Right lobe of liver (tissue), 6 donors: Measurements from ENCODE around the gene SUSD2. TPM values are rescaled to one million over a fixed set of nuclear protein-coding genes. Genes with fewer than 3 reads are reported as not detected.
"Not testable (repeated sequence)": the region's sequence is repeated elsewhere in the genome, so short reads cannot be mapped to it uniquely, and the experiment has no call there.

Experiments used
- ATAC-seq, 4 donors: fragments of 200-7000 bp; cut with Tn5 transposase; one replicate each; pipeline ENCODE4 v1.9.1; 2020; ENCODE audit warnings: mild to moderate bottlenecking in 4 of 4, moderate library complexity in 4 of 4
- DNase-seq, 3 donors: peaks; one replicate each; pipeline ENCODE4 v3.0.0-alpha.2; 2020
- H3K27ac ChIP-seq, 3 donors: fragments of 200-600 bp; one replicate each; pipeline ENCODE4 v1.8.0; 2022
- H3K27me3 ChIP-seq, 2 donors: fragments of 200-600 bp; one replicate each; pipeline ENCODE4 v1.8.0; 2022
- H3K36me3 ChIP-seq, 4 donors: fragments of 200-600 bp; sonication (generic) in 1 of 4; one replicate each; pipeline versions ENCODE4 v1.5.1 to v1.8.0; 2017 to 2022; ENCODE audit warnings: control low read depth in 1 of 4
- H3K4me1 ChIP-seq, 4 donors: fragments of 200-600 bp; sonication (generic) in 1 of 4; one replicate each; pipeline versions ENCODE4 v1.5.1 to v1.8.0; 2017 to 2022; ENCODE audit warnings: control low read depth in 1 of 4
- H3K4me3 ChIP-seq, 3 donors: fragments of 200-600 bp; one replicate each; pipeline ENCODE4 v1.8.0; 2022
- H3K9me3 ChIP-seq, 4 donors: fragments of 200-600 bp; sonication (generic) in 1 of 4; one replicate each; pipeline versions ENCODE4 v1.5.1 to v1.8.0; 2017 to 2022; ENCODE audit warnings: control low read depth in 1 of 4
- CTCF ChIP-seq, 4 donors: fragments of 200-600 bp in 3 of 4; fragments of 450-650 bp in 1 of 4; IDR thresholded peaks; one replicate each; pipeline versions ENCODE4 v1.5.1 to v1.8.0; 2016 to 2022; ENCODE audit warnings: antibody characterized with exemption in 4 of 4, mild to moderate bottlenecking in 2 of 4
- POLR2A ChIP-seq: fragments of 450-650 bp; IDR thresholded peaks from one replicate; pipeline ENCODE4 v1.6.1; 2017; ENCODE audit warnings: antibody characterized with exemption, mild to moderate bottlenecking
- WGBS: methylation state at CpG from one replicate; pipeline ENCODE4 v1.1.6; 2018; ENCODE audit warnings: low coverage, low lambda C conversion rate; ENCODE audit not compliant: insufficient coverage; ENCODE audit errors: missing lambda C conversion rate; 5-methylcytosine and 5-hydroxymethylcytosine counted together
- intact Hi-C, 2 donors: fragments of 100-400 bp; cut with DNase I; formaldehyde crosslinking; loops; one replicate each; pipeline versions ENCODE4 v1.11.2 to v1.14.1; 2022
- total RNA-seq, 6 experiments: library from RNA; depleted of rRNA in 2 of 6; stranded (reverse); fragments of >200 nt in 2 of 6; fragmentation: NEBNext Ultra II Directional in 3 of 6; extraction: Animal tissue kit (Norgen Biotek cat#: 25700) in 3 of 6; gene quantifications; one replicate each; pipeline versions ENCODE4 v1.1.0 to v1.2.4, GENCODE V29; 2016 to 2023
- donor health status: DM: no; HTN: yes; CAD: no.
- donor health status: DM: no; HTN: no; CAD: no.
- donor health status: DM: no; HTN: no; CAD: no.
- donor health status: DM: no; HTN: yes; CAD: no.
- donor health status: DM: no; HTN: yes; CAD: no.

The SUSD2 gene
- total RNA-seq, 6 experiments from 2014 or later = 0.61 to 6.8 (median 2.0) TPM

GRCh38 chr22:24236656-24237055, 55.4 kb downstream of the SUSD2 start:
- 57% methylated on average over 4 of the region's 4 CpGs for WGBS
- no peaks in the 10 kb centered on the region for H3K9me3 ChIP-seq
- no peaks in the 10 kb centered on the region for H3K27me3 ChIP-seq
- H3K4me3 ChIP-seq = no peak overlapping the region
- intact Hi-C loops = loop anchor here in 1 of 2 donors (10.0 kb wide), 1 partner anchor 52 kb away; the partner anchor contains the start of gene SUSD2
- TF ChIP-seq POLR2A = no peak
- TF ChIP-seq CTCF (IDR thresholded peaks at IDR 0.05) = no peak
- DNase-seq = no peak
- no peaks in the 10 kb centered on the region for H3K36me3 ChIP-seq
- H3K4me1 ChIP-seq = no peaks in the 10 kb centered on the region
- ATAC-seq = no peak
- H3K27ac ChIP-seq = no peak overlapping the region

- H3K9me3 ChIP-seq, ATAC-seq, H3K36me3 ChIP-seq, DNase-seq, H3K4me1 ChIP-seq, H3K4me3 ChIP-seq, H3K27ac ChIP-seq, H3K27me3 ChIP-seq: not testable (repeated sequence)
- intact Hi-C loops = loop anchor here in 1 of 2 donors (10.0 kb wide), 1 partner anchor 53 kb away; the partner anchor contains the start of gene SUSD2
- 89% methylated on average over 9 of the region's 13 CpGs for WGBS
Measured at GRCh38 chr22:24238101-24238694, 56.9 kb downstream of the SUSD2 start.

Other genes with a start within 250 kb of the SUSD2 start
- 10 to 100 TPM in 2 of 6 experiments, 1 to 10 TPM in 2, under 1 TPM in 1, not detected in 1; 0.50 to 23.7 (median 3.4) TPM for gene GSTT2B, start 220.3 kb upstream of the SUSD2 start, total RNA-seq
- 1 to 10 TPM in 2 of 6 experiments, not detected in 4; 3.5 to 7.1 TPM for gene DDTL, start 214.6 kb upstream of the SUSD2 start, total RNA-seq
- gene DDT, start 207.0 kb upstream of the SUSD2 start, total RNA-seq = 100 to 1,000 TPM; 198 to 587 (median 295) TPM
- under 1 TPM in 1 of 6 experiments, not detected in 5; 0.76 TPM for gene GSTT2, start 201.4 kb upstream of the SUSD2 start, total RNA-seq
- gene GSTT4, start 176.0 kb upstream of the SUSD2 start, total RNA-seq = not detected
- gene CABIN1, start 170.2 kb upstream of the SUSD2 start, total RNA-seq = 10 to 100 TPM; 17.1 to 22.8 (median 19.2) TPM
- gene GGT5, start 63.6 kb downstream of the SUSD2 start, total RNA-seq = 10 to 100 TPM in 5 of 6 experiments, 1 to 10 TPM in 1; 8.5 to 34.7 (median 22.0) TPM
- gene SPECC1L, start 89.3 kb downstream of the SUSD2 start, total RNA-seq = 10 to 100 TPM; 16.3 to 26.4 (median 24.2) TPM
- gene ADORA2A, start 246.1 kb downstream of the SUSD2 start, total RNA-seq = 1 to 10 TPM; 2.0 to 7.7 (median 3.6) TPM